ENCODE data around the gene UBE4A. TPM values are rescaled to one million over a fixed set of nuclear protein-coding genes. Genes with fewer than 3 reads are reported as not detected.

Gene UBE4A
- polyA plus RNA-seq, 1 of the 3 experiments (the other 2 are of a cell fraction): 7.7 TPM

DNA sequence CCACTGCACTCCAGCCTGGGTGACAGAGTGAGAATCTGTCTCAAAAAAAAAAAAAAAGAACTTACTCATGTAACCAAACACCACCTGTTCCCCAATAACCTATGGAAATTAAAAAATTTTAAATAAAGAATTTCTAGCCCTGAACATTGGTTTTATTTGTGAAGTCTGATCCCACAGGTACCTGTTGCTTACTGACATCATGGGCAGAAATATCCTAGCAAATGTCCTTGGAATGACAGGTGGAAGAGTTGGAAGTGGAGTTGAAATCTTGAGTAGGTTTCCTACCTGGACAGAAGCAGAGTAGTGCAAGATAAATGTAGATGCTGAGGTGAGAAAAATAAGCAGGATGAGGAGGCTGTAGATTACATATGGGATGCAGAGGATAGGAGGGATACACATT lies 34.1 kb upstream of the UBE4A start:
- no peak overlapping the region for H3K9ac ChIP-seq
- H3K27me3 ChIP-seq (ENCODE audit: insufficient read depth): peaks cover 8% of the 10 kb centered on the region; the same call in 1 of the 2 replicates
- DNase-seq: no peak
- H3K36me3 ChIP-seq (replicated peaks in 1 of 2; ENCODE audit: control insufficient read depth in 1 of 2, insufficient read depth in 2 of 2, low read length in 1 of 2): no peaks in the 10 kb centered on the region
- H3K4me3 ChIP-seq (ENCODE audit: low read depth in 2 of 2, low read length in 1 of 2): no peak overlapping the region
- POLR2A ChIA-PET: no interaction called here
- CTCF ChIA-PET: no interaction called here
- H3K27ac ChIP-seq (ENCODE audit: low read depth in 2 of 2, low read length in 1 of 2): no peak overlapping the region
- H3K9me3 ChIP-seq: no peaks in the 10 kb centered on the region
- H3K4me2 ChIP-seq: no peak overlapping the region
- no peaks in the 10 kb centered on the region for H3K79me2 ChIP-seq (ENCODE audit: insufficient read depth)
- no peaks in the 10 kb centered on the region for H4K20me1 ChIP-seq (ENCODE audit: insufficient read depth)
- no peak overlapping the region for H2AFZ ChIP-seq (ENCODE audit: low read depth)
- H3K4me1 ChIP-seq (ENCODE audit: control insufficient read depth in 1 of 2, insufficient read depth in 2 of 2, low read depth in 1 of 2, low read length in 1 of 2): no peaks in the 10 kb centered on the region
- H3K9me2 ChIP-seq: no peaks in the 10 kb centered on the region
- no peaks in the 10 kb centered on the region for H3F3A ChIP-seq (replicated peaks; ENCODE audit: insufficient read depth)
- TF ChIP-seq TAF1 (IDR thresholded peaks at IDR 0.05; ENCODE audit: borderline replicate concordance, low read depth, low read length) (no peak), YY1 (IDR thresholded peaks at IDR 0.05; ENCODE audit: low read depth) (no peak), NRF1 (IDR thresholded peaks at IDR 0.05; ENCODE audit: low read depth, low read length) (no peak), NFIC (IDR thresholded peaks at IDR 0.05; ENCODE audit: borderline replicate concordance) (no peak)

DNA sequence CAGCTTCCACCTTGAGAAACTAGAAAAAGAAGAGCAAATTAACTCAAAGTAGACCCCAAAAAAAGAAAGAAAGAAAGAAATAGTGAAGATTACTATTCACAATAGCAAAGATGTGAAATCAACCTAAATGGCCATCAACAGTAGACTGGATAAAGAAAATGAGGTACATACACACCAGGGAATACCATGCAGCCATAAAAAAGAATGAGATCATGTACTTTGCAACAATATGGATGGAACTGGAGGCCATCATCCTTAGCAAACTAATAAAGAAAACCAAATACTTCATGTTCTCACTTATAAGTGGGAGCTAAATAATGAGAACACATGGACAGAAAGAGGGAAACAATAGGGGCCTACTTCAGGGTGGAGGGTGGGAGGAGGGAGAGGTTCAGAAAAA lies 30.7 kb upstream of the UBE4A start:
- no peaks in the 10 kb centered on the region for H4K20me1 ChIP-seq (ENCODE audit: insufficient read depth)
- H3K27me3 ChIP-seq (ENCODE audit: insufficient read depth): 0 out of 2 replicates have a peak, but pooled peaks cover 4% of the 10 kb centered on the region
- TF ChIP-seq, protein P1, sequence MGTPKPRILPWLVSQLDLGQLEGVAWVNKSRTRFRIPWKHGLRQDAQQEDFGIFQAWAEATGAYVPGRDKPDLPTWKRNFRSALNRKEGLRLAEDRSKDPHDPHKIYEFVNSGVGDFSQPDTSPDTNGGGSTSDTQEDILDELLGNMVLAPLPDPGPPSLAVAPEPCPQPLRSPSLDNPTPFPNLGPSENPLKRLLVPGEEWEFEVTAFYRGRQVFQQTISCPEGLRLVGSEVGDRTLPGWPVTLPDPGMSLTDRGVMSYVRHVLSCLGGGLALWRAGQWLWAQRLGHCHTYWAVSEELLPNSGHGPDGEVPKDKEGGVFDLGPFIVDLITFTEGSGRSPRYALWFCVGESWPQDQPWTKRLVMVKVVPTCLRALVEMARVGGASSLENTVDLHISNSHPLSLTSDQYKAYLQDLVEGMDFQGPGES (IDR thresholded peaks at IDR 0.05; ENCODE audit: low read depth, low read length): no peak
- TF ChIP-seq, protein P2, sequence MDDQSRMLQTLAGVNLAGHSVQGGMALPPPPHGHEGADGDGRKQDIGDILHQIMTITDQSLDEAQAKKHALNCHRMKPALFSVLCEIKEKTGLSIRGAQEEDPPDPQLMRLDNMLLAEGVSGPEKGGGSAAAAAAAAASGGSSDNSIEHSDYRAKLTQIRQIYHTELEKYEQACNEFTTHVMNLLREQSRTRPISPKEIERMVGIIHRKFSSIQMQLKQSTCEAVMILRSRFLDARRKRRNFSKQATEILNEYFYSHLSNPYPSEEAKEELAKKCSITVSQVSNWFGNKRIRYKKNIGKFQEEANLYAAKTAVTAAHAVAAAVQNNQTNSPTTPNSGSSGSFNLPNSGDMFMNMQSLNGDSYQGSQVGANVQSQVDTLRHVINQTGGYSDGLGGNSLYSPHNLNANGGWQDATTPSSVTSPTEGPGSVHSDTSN (IDR thresholded peaks at IDR 0.05): no peak
- TF ChIP-seq TAF1 (IDR thresholded peaks at IDR 0.05; ENCODE audit: borderline replicate concordance, low read depth, low read length) (no peak), JUND (IDR thresholded peaks at IDR 0.05) (no peak), RCOR1 (IDR thresholded peaks at IDR 0.05; ENCODE audit: low read length) (no peak), POLR2AphosphoS5 (IDR thresholded peaks at IDR 0.05; ENCODE audit: low read depth, low read length) (no peak), NFIC (IDR thresholded peaks at IDR 0.05; ENCODE audit: borderline replicate concordance) (no peak), RFX5 (IDR thresholded peaks at IDR 0.05; ENCODE audit: low read length) (no peak), GATA2 (CRISPR knock-in tag; IDR thresholded peaks at IDR 0.05) (no peak), SIN3A (IDR thresholded peaks at IDR 0.05; ENCODE audit: borderline replicate concordance, low read depth, low read length) (no peak), RXRA (IDR thresholded peaks at IDR 0.05; ENCODE audit: borderline replicate concordance, low read depth) (no peak), FOXJ3 (CRISPR knock-in tag; IDR thresholded peaks at IDR 0.05) (no peak), FOXM1 (IDR thresholded peaks at IDR 0.05; ENCODE audit: low read depth) (no peak), ELF1 (IDR thresholded peaks at IDR 0.05) (no peak), CHD2 (IDR thresholded peaks at IDR 0.05; ENCODE audit: low read length, partially characterized antibody) (no peak), EZH2phosphoT487 (IDR thresholded peaks at IDR 0.05; ENCODE audit: borderline replicate concordance, low read depth) (no peak), GABPA (IDR thresholded peaks at IDR 0.05; ENCODE audit: low read depth) (no peak)
- no peak overlapping the region for H3K4me3 ChIP-seq (ENCODE audit: low read depth in 2 of 2, low read length in 1 of 2)
- no peaks in the 10 kb centered on the region for H3K36me3 ChIP-seq (replicated peaks in 1 of 2; ENCODE audit: control insufficient read depth in 1 of 2, insufficient read depth in 2 of 2, low read length in 1 of 2)
- no peak overlapping the region for H2AFZ ChIP-seq (ENCODE audit: low read depth)
- H3K79me2 ChIP-seq (ENCODE audit: insufficient read depth): no peaks in the 10 kb centered on the region
- H3K27ac ChIP-seq (ENCODE audit: low read depth in 2 of 2, low read length in 1 of 2): no peak overlapping the region
- DNase-seq: no peak
- H3F3A ChIP-seq (replicated peaks; ENCODE audit: insufficient read depth): no peaks in the 10 kb centered on the region
- CTCF ChIA-PET: no interaction called here
- no peaks in the 10 kb centered on the region for H3K4me1 ChIP-seq (ENCODE audit: control insufficient read depth in 1 of 2, insufficient read depth in 2 of 2, low read depth in 1 of 2, low read length in 1 of 2)
- H3K9ac ChIP-seq: no peak overlapping the region
- H3K4me2 ChIP-seq: no peak overlapping the region
- POLR2A ChIA-PET: no interaction called here
- H3K9me3 ChIP-seq: no peaks in the 10 kb centered on the region
- no peaks in the 10 kb centered on the region for H3K9me2 ChIP-seq

All from SK-N-SH (cell line).